OCI-LY7 (cell line): ENCODE results near the gene FGF2.

Experiments
- EZH2phosphoT487 ChIP-seq: fragments of 200-600 bp; sonication (generic); IDR thresholded peaks from 2 replicates; pipeline ENCODE4 v1.6.1; 2018; ENCODE audit warnings: low read depth, borderline replicate concordance, mild to moderate bottlenecking, mixed run types, antibody characterized with exemption, low read length, moderate library complexity, mixed read lengths
- TF ChIP-seq, protein P1 (sequence below): fragments of 200-600 bp; sonication (generic); conservative IDR thresholded peaks from 2 replicates; pipeline ENCODE4 v1.5.1; 2014; ENCODE audit warnings: mild to moderate bottlenecking, antibody characterized with exemption, low read length, moderate library complexity, mixed read lengths

DNA sequence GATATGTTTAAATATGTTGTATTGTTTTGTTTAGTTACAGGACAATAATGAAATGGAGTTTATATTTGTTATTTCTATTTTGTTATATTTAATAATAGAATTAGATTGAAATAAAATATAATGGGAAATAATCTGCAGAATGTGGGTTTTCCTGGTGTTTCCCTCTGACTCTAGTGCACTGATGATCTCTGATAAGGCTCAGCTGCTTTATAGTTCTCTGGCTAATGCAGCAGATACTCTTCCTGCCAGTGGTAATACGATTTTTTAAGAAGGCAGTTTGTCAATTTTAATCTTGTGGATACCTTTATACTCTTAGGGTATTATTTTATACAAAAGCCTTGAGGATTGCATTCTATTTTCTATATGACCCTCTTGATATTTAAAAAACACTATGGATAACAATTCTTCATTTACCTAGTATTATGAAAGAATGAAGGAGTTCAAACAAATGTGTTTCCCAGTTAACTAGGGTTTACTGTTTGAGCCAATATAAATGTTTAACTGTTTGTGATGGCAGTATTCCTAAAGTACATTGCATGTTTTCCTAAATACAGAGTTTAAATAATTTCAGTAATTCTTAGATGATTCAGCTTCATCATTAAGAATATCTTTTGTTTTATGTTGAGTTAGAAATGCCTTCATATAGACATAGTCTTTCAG lies 68.8 kb downstream of the FGF2 start:
- TF ChIP-seq, protein P1, sequence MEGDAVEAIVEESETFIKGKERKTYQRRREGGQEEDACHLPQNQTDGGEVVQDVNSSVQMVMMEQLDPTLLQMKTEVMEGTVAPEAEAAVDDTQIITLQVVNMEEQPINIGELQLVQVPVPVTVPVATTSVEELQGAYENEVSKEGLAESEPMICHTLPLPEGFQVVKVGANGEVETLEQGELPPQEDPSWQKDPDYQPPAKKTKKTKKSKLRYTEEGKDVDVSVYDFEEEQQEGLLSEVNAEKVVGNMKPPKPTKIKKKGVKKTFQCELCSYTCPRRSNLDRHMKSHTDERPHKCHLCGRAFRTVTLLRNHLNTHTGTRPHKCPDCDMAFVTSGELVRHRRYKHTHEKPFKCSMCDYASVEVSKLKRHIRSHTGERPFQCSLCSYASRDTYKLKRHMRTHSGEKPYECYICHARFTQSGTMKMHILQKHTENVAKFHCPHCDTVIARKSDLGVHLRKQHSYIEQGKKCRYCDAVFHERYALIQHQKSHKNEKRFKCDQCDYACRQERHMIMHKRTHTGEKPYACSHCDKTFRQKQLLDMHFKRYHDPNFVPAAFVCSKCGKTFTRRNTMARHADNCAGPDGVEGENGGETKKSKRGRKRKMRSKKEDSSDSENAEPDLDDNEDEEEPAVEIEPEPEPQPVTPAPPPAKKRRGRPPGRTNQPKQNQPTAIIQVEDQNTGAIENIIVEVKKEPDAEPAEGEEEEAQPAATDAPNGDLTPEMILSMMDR, result no peak
- TF ChIP-seq EZH2phosphoT487, result no peak
